CMK (cell line): Measurements from ENCODE around the gene UGGT2.
"Not testable (repeated sequence)": the region's sequence is repeated elsewhere in the genome, so short reads cannot be mapped to it uniquely, and the experiment has no call there.

ENCODE experiments used
- DNase-seq: peaks from one replicate; pipeline ENCODE4 v3.0.0-alpha.2; 2010; ENCODE audit warnings: low read depth

Gene UGGT2

GRCh38 chr13:95882121-95882520, 171.1 kb downstream of the UGGT2 start:
- DNase-seq: no peak

- no peak for DNase-seq
Observed at GRCh38 chr13:95880331-95880730, 172.9 kb downstream of the UGGT2 start.

- no peak for DNase-seq
Observed at GRCh38 chr13:95874286-95874685, 178.9 kb downstream of the UGGT2 start.

- no peak for DNase-seq
Observed at GRCh38 chr13:95870421-95870820, 182.8 kb downstream of the UGGT2 start.

GRCh38 chr13:95865080-95865615, 188.1 kb downstream of the UGGT2 start:
- no peak for DNase-seq

- DNase-seq: no peak
Observed at GRCh38 chr13:95862408-95862807, 190.8 kb downstream of the UGGT2 start.

- DNase-seq: no peak
Observed at GRCh38 chr13:95861296-95861695, 191.9 kb downstream of the UGGT2 start.

GRCh38 chr13:95858286-95859075, 194.7 kb downstream of the UGGT2 start:
- DNase-seq: no peak

- not testable (repeated sequence) for DNase-seq
Observed at GRCh38 chr13:95845656-95846055, 207.5 kb downstream of the UGGT2 start.

- DNase-seq: no peak
Observed at GRCh38 chr13:95842898-95843297, 210.3 kb downstream of the UGGT2 start.

GRCh38 chr13:95841894-95842293, 211.3 kb downstream of the UGGT2 start:
- DNase-seq: no peak

GRCh38 chr13:95834134-95834765, 219.0 kb downstream of the UGGT2 start:
- DNase-seq: peak; percentile 30

- DNase-seq: no peak
Observed at GRCh38 chr13:95833719-95834118, 219.5 kb downstream of the UGGT2 start.

GRCh38 chr13:95833126-95833525, 220.1 kb downstream of the UGGT2 start:
- DNase-seq: no peak

GRCh38 chr13:95822303-95822702, 230.9 kb downstream of the UGGT2 start:
- no peak for DNase-seq

- DNase-seq: no peak
Observed at GRCh38 chr13:95814495-95814894, 238.7 kb downstream of the UGGT2 start.

GRCh38 chr13:95813139-95813538, 240.1 kb downstream of the UGGT2 start:
- no peak for DNase-seq

- DNase-seq: no peak
Observed at GRCh38 chr13:95809429-95809828, 243.8 kb downstream of the UGGT2 start.

GRCh38 chr13:95805921-95806320, 247.3 kb downstream of the UGGT2 start:
- no peak for DNase-seq

- no peak for DNase-seq
Observed at GRCh38 chr13:95801825-95802224, 251.4 kb downstream of the UGGT2 start.

GRCh38 chr13:95800436-95800835, 252.8 kb downstream of the UGGT2 start:
- no peak for DNase-seq

- no peak for DNase-seq
Observed at GRCh38 chr13:95797016-95797415, 256.2 kb downstream of the UGGT2 start.

- no peak for DNase-seq
Observed at GRCh38 chr13:95793781-95794180, 259.4 kb downstream of the UGGT2 start.
